IMR-90 (cell line): ENCODE results near the gene SPINDOC. TPM values are rescaled to one million over a fixed set of nuclear protein-coding genes. Genes with fewer than 3 reads are reported as not detected.
A peak's percentile ranks its signal among the peaks of the same experiment; 100 is the strongest.

Experiments used
- ATAC-seq: fragments of 200-7000 bp; cut with Tn5 transposase; 2 replicates; pipeline ENCODE4 v1.9.1; 2020; ENCODE audit warnings: low read depth, mild to moderate bottlenecking, moderate library complexity
- BruUV-seq: library from RNA; stranded (reverse); fragments of 400-500 nt; replicated peaks from 2 replicates; lab custom pipeline; 2021; lab: Mats Ljungman, UMichigan
- CTCF ChIA-PET: fragments of 300-600 bp; formaldehyde crosslinking; extraction: SDS; loops from one replicate; lab custom pipeline; 2021; ENCODE audit warnings: antibody characterized with exemption; lab: Yijun Ruan, JAX
- POLR2A ChIA-PET: fragments of 300-600 bp; sonication (Branson Sonifier 250); formaldehyde crosslinking; loops from one replicate; lab custom pipeline; 2022; ENCODE audit warnings: antibody characterized with exemption; ENCODE audit not compliant: unreplicated experiment; lab: Charles Lee
- DNase-seq: peaks from one replicate; pipeline ENCODE4 v3.0.0; 2013
- H2AFZ ChIP-seq: replicated peaks from 2 replicates; pipeline ENCODE3; 2013; ENCODE audit warnings: low read length, mild to moderate bottlenecking; ENCODE audit not compliant: poor library complexity
- H2AK5ac ChIP-seq: 2 replicates; pipeline ENCODE4 v1.6.1; 2013; ENCODE audit warnings: low read depth, low read length, inconsistent platforms
- H2AK9ac ChIP-seq: replicated peaks from 2 replicates; pipeline ENCODE3; 2013; ENCODE audit warnings: mild to moderate bottlenecking, low read depth, low read length, moderate library complexity; ENCODE audit not compliant: poor library complexity
- H2BK120ac ChIP-seq: 2 replicates; pipeline ENCODE4 v1.6.1; 2013; ENCODE audit warnings: low read depth, low read length, inconsistent platforms
- H2BK15ac ChIP-seq: 3 replicates; pipeline ENCODE4 v1.6.1; 2013; ENCODE audit warnings: low read depth, low read length, inconsistent platforms
- H2BK20ac ChIP-seq: 2 replicates; pipeline ENCODE4 v1.6.1; 2013; ENCODE audit warnings: low read depth, mild to moderate bottlenecking, inconsistent platforms, low read length, moderate library complexity
- H2BK5ac ChIP-seq: 2 replicates; pipeline ENCODE4 v1.6.1; 2013; ENCODE audit warnings: mild to moderate bottlenecking, low read depth, low read length, inconsistent platforms; ENCODE audit not compliant: poor library complexity, severe bottlenecking
- H3K14ac ChIP-seq: replicated peaks from 2 replicates; pipeline ENCODE4 v1.6.1; 2013; ENCODE audit warnings: low read depth, low read length, inconsistent platforms
- H3K18ac ChIP-seq: 2 replicates; pipeline ENCODE4 v1.6.1; 2013; ENCODE audit warnings: low read depth, low read length, control low read depth
- H3K23ac ChIP-seq: 2 replicates; pipeline ENCODE4 v1.6.1; 2013; ENCODE audit warnings: low read depth, low read length, inconsistent platforms
- H3K27ac ChIP-seq: 2 replicates; pipeline ENCODE4 v1.5.1; 2013; ENCODE audit warnings: mild to moderate bottlenecking, control low read depth, low read length; ENCODE audit not compliant: insufficient read depth
- H3K27me3 ChIP-seq: 2 replicates; pipeline ENCODE4 v1.6.1; 2013; ENCODE audit warnings: low read length; ENCODE audit not compliant: control insufficient read depth, insufficient read depth
- H3K36me3 ChIP-seq: 2 replicates; pipeline ENCODE4 v1.6.1; 2013; ENCODE audit warnings: low read length, mixed read lengths; ENCODE audit not compliant: control insufficient read depth, insufficient read depth
- H3K4ac ChIP-seq: 2 replicates; pipeline ENCODE4 v1.6.1; 2013; ENCODE audit warnings: low read depth, low read length, inconsistent platforms
- H3K4me1 ChIP-seq: 2 replicates; pipeline ENCODE4 v1.6.1; 2013; ENCODE audit warnings: low read length, mixed read lengths; ENCODE audit not compliant: control insufficient read depth, insufficient read depth
- H3K4me2 ChIP-seq: 2 replicates; pipeline ENCODE4 v1.6.1; 2013; ENCODE audit warnings: low read depth, mild to moderate bottlenecking, control low read depth, low read length, moderate library complexity
- H3K4me3 ChIP-seq: 2 replicates; pipeline ENCODE4 v1.5.1; 2013; ENCODE audit warnings: low read depth, mild to moderate bottlenecking, control low read depth, low read length, moderate library complexity; ENCODE audit not compliant: insufficient read depth
- H3K56ac ChIP-seq: 2 replicates; pipeline ENCODE4 v1.6.1; 2013; ENCODE audit warnings: low read length, inconsistent platforms; ENCODE audit not compliant: insufficient read depth; ENCODE audit errors: extremely low read depth
- H3K79me1 ChIP-seq, 2 experiments: 2 replicates each; pipeline ENCODE4 v1.6.1; 2013; ENCODE audit warnings: low read length in 2 of 2, inconsistent platforms in 1 of 2, low read depth in 1 of 2
- H3K9ac ChIP-seq: 2 replicates; pipeline ENCODE4 v1.6.1; 2013; ENCODE audit warnings: low read depth, low read length, control low read depth
- H3K9me1 ChIP-seq: 2 replicates; pipeline ENCODE4 v1.6.1; 2013; ENCODE audit warnings: low read length, inconsistent platforms; ENCODE audit not compliant: insufficient read depth
- H3K9me3 ChIP-seq: 2 replicates; pipeline ENCODE4 v1.6.1; 2013; ENCODE audit warnings: low read length; ENCODE audit not compliant: control insufficient read depth, insufficient read depth
- H4K20me1 ChIP-seq: 2 replicates; pipeline ENCODE4 v1.6.1; 2013; ENCODE audit warnings: low read length, inconsistent platforms; ENCODE audit not compliant: insufficient read depth
- H4K5ac ChIP-seq: 2 replicates; pipeline ENCODE4 v1.6.1; 2013; ENCODE audit warnings: mild to moderate bottlenecking, low read depth, low read length, control low read depth
- H4K8ac ChIP-seq, 2 experiments: 2 replicates each; pipeline ENCODE4 v1.6.1; 2013; ENCODE audit warnings: low read depth in 2 of 2, low read length in 2 of 2, control low read depth in 1 of 2, inconsistent platforms in 1 of 2
- H4K91ac ChIP-seq: 2 replicates; pipeline ENCODE4 v1.6.1; 2013; ENCODE audit warnings: low read depth, low read length, inconsistent platforms; ENCODE audit not compliant: insufficient read depth
- ELK1 ChIP-seq: fragments of 150-350 bp; IDR thresholded peaks from 2 replicates; pipeline ENCODE4 v1.6.1; 2016; ENCODE audit warnings: low read depth, mild to moderate bottlenecking, low read length, moderate library complexity, borderline replicate concordance
- MAZ ChIP-seq: IDR thresholded peaks from 2 replicates; pipeline ENCODE4 v1.6.1; 2012; ENCODE audit warnings: low read depth, mild to moderate bottlenecking, low read length, improper control_type of control experiment, moderate library complexity, borderline replicate concordance
- MXI1 ChIP-seq: IDR thresholded peaks from 2 replicates; pipeline ENCODE4 v1.6.1; 2012; ENCODE audit warnings: low read depth, mild to moderate bottlenecking, low read length, moderate library complexity, borderline replicate concordance
- USF2 ChIP-seq: fragments of 150-350 bp; IDR thresholded peaks from 2 replicates; pipeline ENCODE4 v1.6.1; 2017; ENCODE audit warnings: mild to moderate bottlenecking, antibody characterized with exemption, low read length, low read depth
- WGBS, 2 experiments: methylation state at CpG; one replicate each; pipeline versions ENCODE4 v1.1.5 to v1.1.7; 2013; ENCODE audit warnings: missing lambda C conversion rate in 2 of 2; ENCODE audit not compliant: insufficient read length in 1 of 2; ENCODE audit errors: extremely low coverage in 2 of 2; 5-methylcytosine and 5-hydroxymethylcytosine counted together
- dilution Hi-C: fragments of 300-500 bp; cut with HindIII; formaldehyde crosslinking; loops from one replicate; pipeline ENCODE4 v1.14.3; 2018; ENCODE audit warnings: low sequenced_read_pairs; ENCODE audit not compliant: unreplicated experiment
- in situ Hi-C: fragments of 300-500 bp; cut with MboI; formaldehyde crosslinking; loops from 3 replicates; pipeline ENCODE4 v1.14.3; 2019; ENCODE audit warnings: low sequenced_read_pairs, inconsistent platforms, mixed read lengths
- intact Hi-C: fragments of 100-400 bp; cut with micrococcal nuclease; formaldehyde crosslinking; loops from 2 replicates; pipeline ENCODE4 v1.10.0; 2022
- polyA plus RNA-seq, 3 experiments: library from polyadenylated mRNA; depleted of rRNA; stranded (reverse); fragments of >200 nt; gene quantifications; 2 replicates each; pipeline ENCODE4 v1.2.3, GENCODE V29; 2012; ENCODE audit warnings: low replicate concordance in 1 of 3
- total RNA-seq: library from RNA; depleted of rRNA; stranded (reverse); fragments of >200 nt; gene quantifications from 2 replicates; pipeline ENCODE4 v1.2.3, GENCODE V29; 2012

Gene SPINDOC
- total and polyA plus RNA-seq, 2 of the 4 experiments (the other 2 are of a cell fraction): 10.0 to 29.9 TPM

- intact Hi-C loops: loop anchor here (1.0 kb wide), 1 partner anchor 33 kb away; no protein-coding TSS in a partner anchor
- Histone ChIP-seq H3K79me1 (peaks cover 9 to 48% of the 10 kb centered on the region in 2 experiments; a peak in 3 of 4 replicates), H2BK15ac (no peak overlapping the region), H4K91ac (peak overlapping the region; percentile 21; the same call in 1 of the 2 replicates), H3K4me1 (peaks cover 11% of the 10 kb centered on the region), H3K56ac (peak overlapping the region; percentile 22; the same call in 1 of the 2 replicates), H3K4me3 (peak overlapping the region; percentile 81), H3K27me3 (no peaks in the 10 kb centered on the region), H3K4me2 (peak overlapping the region; percentile 86), H3K4ac (peak overlapping the region; percentile 63), H4K20me1 (peaks cover 48% of the 10 kb centered on the region), H3K9ac (peak overlapping the region; percentile 89), H2BK120ac (no peak overlapping the region), H2AK5ac (peak overlapping the region; percentile 89), H3K27ac (peak overlapping the region; percentile 57), H2AFZ (peak overlapping the region; percentile 85), H4K5ac (no peak overlapping the region), H3K23ac (peak overlapping the region; percentile 89), H3K9me3 (no peaks in the 10 kb centered on the region), H2BK20ac (no peak overlapping the region), H4K8ac (peak overlapping the region in 1 of 2 experiments; percentile 47; a peak in 1 of 4 replicates), H3K14ac (peak overlapping the region; percentile 85), H3K36me3 (peaks cover 3% of the 10 kb centered on the region; the same call in 1 of the 2 replicates), H3K9me1 (peaks cover 20% of the 10 kb centered on the region), H2AK9ac (peak overlapping the region; percentile 96), H3K18ac (no peak overlapping the region), H2BK5ac (peak overlapping the region; percentile 18)
- no peak for DNase-seq
- BruUV-seq: no TSS peak
- POLR2A ChIA-PET: no interaction called here
- dilution Hi-C loops: no loop called here
- ATAC-seq: no peak
- in situ Hi-C loops: loop anchor here (5.0 kb wide), 2 partner anchors 108 to 308 kb away; no protein-coding TSS in a partner anchor
- WGBS, 2 experiments: 2% methylated on average over 38 of the region's 40 CpGs; no CpG with 5 or more reads in 1 of the 2 experiments
- CTCF ChIA-PET: no interaction called here
- TF ChIP-seq USF2: no peak
- TF ChIP-seq MXI1: peak; percentile 14; the same call in 1 of the 2 replicates
- TF ChIP-seq ELK1: no peak
- TF ChIP-seq MAZ: no peak
These were observed 26.5 kb downstream of the SPINDOC start for GRCh38 chr11:63839508-63840355.
